Progenitor cell of endocrine pancreas (in vitro differentiated cells): Measurements from ENCODE around the gene CISD1. TPM values are rescaled to one million over a fixed set of nuclear protein-coding genes. Genes with fewer than 3 reads are reported as not detected.

Experiments
- DNase-seq: peaks from one replicate; pipeline ENCODE4 v3.0.0; 2021; ENCODE audit warnings: low spot score; ENCODE audit not compliant: unreplicated experiment
- H3K27ac Mint-ChIP-seq: 2 replicates; pipeline ENCODE4 v1.8.0; 2021; ENCODE audit warnings: mild to moderate bottlenecking, moderate library complexity, mixed read lengths
- H3K27me3 Mint-ChIP-seq: 2 replicates; pipeline ENCODE4 v1.8.0; 2021; ENCODE audit warnings: mixed read lengths
- H3K36me3 Mint-ChIP-seq: 2 replicates; pipeline ENCODE4 v1.8.0; 2022; ENCODE audit warnings: mixed read lengths; ENCODE audit not compliant: insufficient read depth
- H3K4me1 Mint-ChIP-seq: 2 replicates; pipeline ENCODE4 v1.8.0; 2021; ENCODE audit warnings: low read depth, mixed read lengths
- H3K4me3 Mint-ChIP-seq: 2 replicates; pipeline ENCODE4 v1.8.0; 2021; ENCODE audit warnings: low read depth, mild to moderate bottlenecking, moderate library complexity, mixed read lengths
- H3K9me3 Mint-ChIP-seq: 2 replicates; pipeline ENCODE4 v1.8.0; 2021; ENCODE audit warnings: low read depth, mixed read lengths
- total RNA-seq: library from RNA; stranded (reverse); gene quantifications from 2 replicates; pipeline ENCODE4 v1.2.1, GENCODE V29; 2021
- TF ChIP-seq, protein P1 (sequence below): fragments of 200-600 bp; sonication (generic); IDR thresholded peaks from one replicate; pipeline ENCODE4 v1.5.0; 2021; ENCODE audit warnings: antibody characterized with exemption, mild to moderate bottlenecking; ENCODE audit not compliant: unreplicated experiment

Gene CISD1
- total RNA-seq, 1 donor from 2014 or later = 31.7 TPM

DNA sequence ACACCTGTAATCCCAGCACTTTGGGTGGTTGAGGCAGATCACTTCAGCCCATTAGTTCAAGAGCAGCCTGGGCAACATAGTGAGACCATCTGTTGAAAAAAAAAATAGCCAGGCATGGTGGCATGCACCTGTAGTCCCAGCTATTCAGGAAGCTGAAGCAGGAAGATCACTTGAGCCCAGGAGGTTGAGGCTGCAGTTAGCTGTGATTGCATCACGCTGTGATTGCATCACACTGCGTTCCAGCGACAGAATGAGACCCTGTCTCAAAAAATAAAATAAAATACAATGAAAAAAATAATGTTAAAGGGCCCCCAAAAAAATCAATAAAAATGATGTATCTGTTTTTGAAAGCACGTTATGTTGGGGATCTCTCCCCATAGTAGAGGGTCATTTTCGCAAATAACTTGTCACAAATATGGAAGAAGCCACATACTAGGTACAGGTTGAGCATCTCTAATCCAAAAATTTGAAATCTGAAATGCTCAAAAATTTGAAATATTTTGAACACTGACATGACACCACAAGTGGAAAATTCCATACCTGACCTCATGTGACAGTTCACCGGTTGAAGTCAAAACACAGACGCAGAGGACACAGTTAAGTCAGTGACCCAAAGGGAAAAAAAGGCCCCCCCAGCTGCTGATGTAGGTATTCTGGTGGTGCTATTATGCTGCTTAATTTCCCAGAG lies 9.5 kb downstream of the CISD1 start:
- H3K36me3 Mint-ChIP-seq = peaks cover 11% of the 10 kb centered on the region
- H3K4me3 Mint-ChIP-seq = no peak overlapping the region
- no peak overlapping the region for H3K27ac Mint-ChIP-seq
- no peaks in the 10 kb centered on the region for H3K9me3 Mint-ChIP-seq
- no peaks in the 10 kb centered on the region for H3K27me3 Mint-ChIP-seq
- peaks cover 16% of the 10 kb centered on the region for H3K4me1 Mint-ChIP-seq
- no peak for DNase-seq
- TF ChIP-seq, protein P1, sequence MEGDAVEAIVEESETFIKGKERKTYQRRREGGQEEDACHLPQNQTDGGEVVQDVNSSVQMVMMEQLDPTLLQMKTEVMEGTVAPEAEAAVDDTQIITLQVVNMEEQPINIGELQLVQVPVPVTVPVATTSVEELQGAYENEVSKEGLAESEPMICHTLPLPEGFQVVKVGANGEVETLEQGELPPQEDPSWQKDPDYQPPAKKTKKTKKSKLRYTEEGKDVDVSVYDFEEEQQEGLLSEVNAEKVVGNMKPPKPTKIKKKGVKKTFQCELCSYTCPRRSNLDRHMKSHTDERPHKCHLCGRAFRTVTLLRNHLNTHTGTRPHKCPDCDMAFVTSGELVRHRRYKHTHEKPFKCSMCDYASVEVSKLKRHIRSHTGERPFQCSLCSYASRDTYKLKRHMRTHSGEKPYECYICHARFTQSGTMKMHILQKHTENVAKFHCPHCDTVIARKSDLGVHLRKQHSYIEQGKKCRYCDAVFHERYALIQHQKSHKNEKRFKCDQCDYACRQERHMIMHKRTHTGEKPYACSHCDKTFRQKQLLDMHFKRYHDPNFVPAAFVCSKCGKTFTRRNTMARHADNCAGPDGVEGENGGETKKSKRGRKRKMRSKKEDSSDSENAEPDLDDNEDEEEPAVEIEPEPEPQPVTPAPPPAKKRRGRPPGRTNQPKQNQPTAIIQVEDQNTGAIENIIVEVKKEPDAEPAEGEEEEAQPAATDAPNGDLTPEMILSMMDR = no peak

GRCh38 chr10:58278962-58279307 lies 10.0 kb downstream of the CISD1 start:
- DNase-seq = no peak
- Mint-ChIP-seq H3K9me3 (no peaks in the 10 kb centered on the region), H3K4me1 (peaks cover 16% of the 10 kb centered on the region), H3K27ac (no peak overlapping the region), H3K27me3 (no peaks in the 10 kb centered on the region), H3K36me3 (peaks cover 11% of the 10 kb centered on the region), H3K4me3 (no peak overlapping the region)
- TF ChIP-seq, protein P1 = no peak

DNA sequence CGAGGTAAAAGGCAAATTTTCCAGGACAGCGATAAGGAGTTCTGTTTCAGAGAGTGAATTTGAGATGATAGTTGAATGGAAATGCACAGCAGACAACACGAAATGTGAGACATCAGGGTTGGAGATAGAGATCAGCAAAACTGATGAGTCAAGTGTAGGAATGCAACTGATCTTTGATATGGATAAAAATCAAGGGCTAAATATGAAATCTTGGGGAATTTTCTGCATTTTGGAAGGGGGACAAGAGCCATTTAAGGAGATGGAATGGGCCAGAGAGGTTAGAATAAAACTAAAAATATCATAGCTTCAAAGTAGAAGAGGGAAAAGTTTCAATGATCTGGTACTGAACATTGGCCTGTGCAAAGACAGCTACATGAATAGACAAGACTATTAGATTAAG lies 11.5 kb downstream of the CISD1 start:
- TF ChIP-seq, protein P1 = no peak
- no peaks in the 10 kb centered on the region for H3K27me3 Mint-ChIP-seq
- no peak for DNase-seq
- no peak overlapping the region for H3K4me3 Mint-ChIP-seq
- H3K9me3 Mint-ChIP-seq = no peaks in the 10 kb centered on the region
- H3K4me1 Mint-ChIP-seq = peaks cover 7% of the 10 kb centered on the region
- no peak overlapping the region for H3K27ac Mint-ChIP-seq
- peaks cover 12% of the 10 kb centered on the region for H3K36me3 Mint-ChIP-seq

GRCh38 chr10:58281092-58281752 lies 12.3 kb downstream of the CISD1 start:
- Mint-ChIP-seq H3K36me3 (peaks cover 12% of the 10 kb centered on the region), H3K27ac (no peak overlapping the region), H3K4me1 (peaks cover 4% of the 10 kb centered on the region), H3K9me3 (no peaks in the 10 kb centered on the region), H3K27me3 (no peaks in the 10 kb centered on the region), H3K4me3 (no peak overlapping the region)
- TF ChIP-seq, protein P1 = no peak
- no peak for DNase-seq

- H3K4me1 Mint-ChIP-seq = peaks cover 4% of the 10 kb centered on the region
- H3K36me3 Mint-ChIP-seq = peaks cover 12% of the 10 kb centered on the region
- no peak for DNase-seq
- no peak overlapping the region for H3K4me3 Mint-ChIP-seq
- H3K27ac Mint-ChIP-seq = peak overlapping the region; percentile 14
- no peaks in the 10 kb centered on the region for H3K27me3 Mint-ChIP-seq
- no peaks in the 10 kb centered on the region for H3K9me3 Mint-ChIP-seq
- TF ChIP-seq, protein P1 = no peak
These were observed 13.7 kb downstream of the CISD1 start for GRCh38 chr10:58282615-58283014.
